SJSA1 (cell line): Measurements from ENCODE around the gene ACVRL1. TPM values are rescaled to one million over a fixed set of nuclear protein-coding genes. Genes with fewer than 3 reads are reported as not detected.
A peak's percentile ranks its signal among the peaks of the same experiment; 100 is the strongest.

Source experiments
- DNase-seq, 2 experiments: peaks; one replicate each; pipeline ENCODE4 v3.0.0-alpha.2; 2015 to 2020; ENCODE audit warnings: low spot score in 2 of 2, low read depth in 1 of 2
- H3K27ac ChIP-seq: fragments of 250-450 bp; sonication (Bioruptor Pico); 2 replicates; pipeline ENCODE4 v1.5.1; 2020; ENCODE audit warnings: mild to moderate bottlenecking, moderate library complexity
- H3K27me3 ChIP-seq: fragments of 250-450 bp; sonication (Bioruptor Pico); replicated peaks from 2 replicates; pipeline ENCODE4 v1.5.1; 2020; ENCODE audit warnings: mild to moderate bottlenecking, moderate library complexity
- H3K36me3 ChIP-seq: fragments of 250-450 bp; sonication (Bioruptor Pico); 2 replicates; pipeline ENCODE4 v1.5.1; 2020; ENCODE audit warnings: mild to moderate bottlenecking
- H3K4me1 ChIP-seq: fragments of 250-450 bp; sonication (Bioruptor Pico); replicated peaks from 2 replicates; pipeline ENCODE4 v1.6.1; 2021; ENCODE audit warnings: mild to moderate bottlenecking
- H3K4me3 ChIP-seq: fragments of 250-450 bp; sonication (Bioruptor Pico); 2 replicates; pipeline ENCODE4 v1.5.1; 2020; ENCODE audit warnings: mild to moderate bottlenecking
- H3K9me3 ChIP-seq: fragments of 250-450 bp; sonication (Bioruptor Pico); replicated peaks from 2 replicates; pipeline ENCODE4 v1.5.1; 2020; ENCODE audit warnings: mild to moderate bottlenecking
- total RNA-seq: library from RNA; depleted of rRNA; stranded (reverse); fragments of >200 nt; shearing (Covaris generic); gene quantifications from 2 replicates; pipeline ENCODE4 v1.2.3, GENCODE V29; 2014; rRNA removed

ACVRL1 gene
- total RNA-seq, 1 experiment from 2014 or later: 23.3 TPM

GRCh38 chr12:51971679-51972421, 64.5 kb downstream of the ACVRL1 start:
- H3K36me3 ChIP-seq: peaks cover 7% of the 10 kb centered on the region
- peak overlapping the region; percentile 14 for H3K27ac ChIP-seq
- no peaks in the 10 kb centered on the region for H3K9me3 ChIP-seq
- peaks cover 31% of the 10 kb centered on the region for H3K4me1 ChIP-seq
- no peak overlapping the region for H3K4me3 ChIP-seq
- H3K27me3 ChIP-seq: no peaks in the 10 kb centered on the region
- no peak for DNase-seq

DNA sequence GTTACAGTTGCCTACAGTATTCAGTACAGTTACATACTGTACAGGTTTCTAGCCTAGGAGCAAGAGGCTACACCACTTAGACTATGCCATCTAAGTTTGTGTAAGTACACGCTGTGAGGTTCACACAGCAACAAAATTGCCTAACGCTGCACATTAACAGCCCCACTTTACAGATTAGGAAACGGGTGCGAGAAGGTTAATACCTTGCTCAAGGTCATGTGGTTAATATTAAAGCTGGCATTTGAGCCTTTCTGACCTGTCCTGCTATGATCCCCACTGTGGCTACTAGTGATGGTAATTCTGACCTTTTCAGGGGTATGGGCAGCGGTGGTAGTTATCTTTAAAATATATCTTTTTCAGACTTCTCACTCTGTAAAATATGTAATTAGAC, 65.1 kb downstream of the ACVRL1 start:
- no peaks in the 10 kb centered on the region for H3K9me3 ChIP-seq
- no peak overlapping the region for H3K27ac ChIP-seq
- no peak overlapping the region for H3K4me3 ChIP-seq
- peaks cover 31% of the 10 kb centered on the region for H3K4me1 ChIP-seq
- no peak for DNase-seq
- no peaks in the 10 kb centered on the region for H3K27me3 ChIP-seq
- H3K36me3 ChIP-seq: peaks cover 8% of the 10 kb centered on the region

DNA sequence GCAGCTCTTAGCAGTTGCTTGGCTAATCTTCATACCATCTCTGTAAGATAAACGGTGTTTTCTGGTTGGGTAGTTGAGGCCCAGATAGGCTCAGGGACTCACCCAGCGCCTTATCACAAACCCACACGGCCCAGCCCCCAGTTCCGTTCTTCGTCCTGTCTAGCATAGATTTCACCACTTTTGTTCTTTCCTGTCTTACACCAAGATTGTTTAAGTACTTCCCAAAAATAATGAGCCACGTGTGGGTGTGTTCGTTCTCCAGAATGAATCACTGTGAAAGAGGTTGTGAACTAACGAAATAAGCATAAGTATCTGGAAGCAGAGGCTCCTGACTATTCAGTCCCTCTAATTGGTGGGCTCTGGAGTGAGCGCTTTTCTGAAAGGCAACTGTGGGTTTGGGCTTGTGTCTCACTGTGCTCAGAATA, 65.6 kb downstream of the ACVRL1 start:
- no peak overlapping the region for H3K4me3 ChIP-seq
- peaks cover 8% of the 10 kb centered on the region for H3K36me3 ChIP-seq
- no peak overlapping the region for H3K27ac ChIP-seq
- DNase-seq: no peak
- H3K4me1 ChIP-seq: peaks cover 31% of the 10 kb centered on the region
- H3K9me3 ChIP-seq: no peaks in the 10 kb centered on the region
- no peaks in the 10 kb centered on the region for H3K27me3 ChIP-seq

Other genes with a start within 250 kb of the ACVRL1 start
- not detected in 2 replicates for gene FIGNL2, start 58.8 kb upstream of the ACVRL1 start, total RNA-seq
- not detected in 2 replicates for gene ANKRD33, start 19.4 kb upstream of the ACVRL1 start, total RNA-seq
- 3.3 and 3.8 TPM in 2 replicates for gene ACVR1B, start 44.2 kb downstream of the ACVRL1 start, total RNA-seq
- 6.8 and 13.1 TPM in 2 replicates for gene TAMALIN, start 99.4 kb downstream of the ACVRL1 start, total RNA-seq
- 3.7 and 7.0 TPM in 2 replicates for gene NR4A1, start 143.9 kb downstream of the ACVRL1 start, total RNA-seq
- 78.6 and 115 TPM in 2 replicates for gene ATG101, start 162.5 kb downstream of the ACVRL1 start, total RNA-seq
- not detected in 2 replicates for gene SMIM41, start 172.2 kb downstream of the ACVRL1 start, total RNA-seq